ENCODE measurements around the gene TMEM17.

The TMEM17 gene

GRCh38 chr2:62511636-62512035 lies 5.6 kb upstream of the TMEM17 start:
- DNase-seq (ENCODE audit: low read depth in 2 of 2) = no peak

- no peak for DNase-seq (ENCODE audit: low read depth in 2 of 2)
Observed at GRCh38 chr2:62506421-62506750, 391 bp upstream of the TMEM17 start.

GRCh38 chr2:62505109-62505749 lies 766 bp downstream of the TMEM17 start:
- no peak for DNase-seq (ENCODE audit: low read depth in 2 of 2)

GRCh38 chr2:62504657-62505056 lies 1.3 kb downstream of the TMEM17 start:
- no peak for DNase-seq (ENCODE audit: low read depth in 2 of 2)

- no peak for DNase-seq (ENCODE audit: low read depth in 2 of 2)
Observed at GRCh38 chr2:62501794-62502500, 4.0 kb downstream of the TMEM17 start.

GRCh38 chr2:62501069-62501468 lies 4.9 kb downstream of the TMEM17 start:
- DNase-seq (ENCODE audit: low read depth in 2 of 2) = no peak

- no peak for DNase-seq (ENCODE audit: low read depth in 2 of 2)
Observed at GRCh38 chr2:62499430-62500060, 6.5 kb downstream of the TMEM17 start.

- DNase-seq (ENCODE audit: low read depth in 2 of 2) = no peak
Observed at GRCh38 chr2:62498739-62499138, 7.3 kb downstream of the TMEM17 start.

- no peak for DNase-seq (ENCODE audit: low read depth in 2 of 2)
Observed at GRCh38 chr2:62495761-62496160, 10.2 kb downstream of the TMEM17 start.

GRCh38 chr2:62492048-62492447 lies 13.9 kb downstream of the TMEM17 start:
- no peak for DNase-seq (ENCODE audit: low read depth in 2 of 2)

GRCh38 chr2:62489702-62490101 lies 16.3 kb downstream of the TMEM17 start:
- no peak for DNase-seq (ENCODE audit: low read depth in 2 of 2)

GRCh38 chr2:62489162-62489561 lies 16.8 kb downstream of the TMEM17 start:
- DNase-seq (ENCODE audit: low read depth in 2 of 2) = no peak

GRCh38 chr2:62486439-62486765 lies 19.6 kb downstream of the TMEM17 start:
- no peak for DNase-seq (ENCODE audit: low read depth in 2 of 2)

- no peak for DNase-seq (ENCODE audit: low read depth in 2 of 2)
Observed at GRCh38 chr2:62485761-62486438, 20.1 kb downstream of the TMEM17 start.

- no peak for DNase-seq (ENCODE audit: low read depth in 2 of 2)
Observed at GRCh38 chr2:62482558-62483352, 23.2 kb downstream of the TMEM17 start.

- no peak for DNase-seq (ENCODE audit: low read depth in 2 of 2)
Observed at GRCh38 chr2:62479917-62480316, 26.1 kb downstream of the TMEM17 start.

GRCh38 chr2:62478093-62478580 lies 27.9 kb downstream of the TMEM17 start:
- DNase-seq (ENCODE audit: low read depth in 2 of 2) = no peak

- DNase-seq (ENCODE audit: low read depth in 2 of 2) = no peak
Observed at GRCh38 chr2:62477573-62477972, 28.4 kb downstream of the TMEM17 start.

- DNase-seq (ENCODE audit: low read depth in 2 of 2) = no peak
Observed at GRCh38 chr2:62475172-62476011, 30.6 kb downstream of the TMEM17 start.

GRCh38 chr2:62474176-62474575 lies 31.8 kb downstream of the TMEM17 start:
- DNase-seq (ENCODE audit: low read depth in 2 of 2) = no peak

GRCh38 chr2:62473246-62473827 lies 32.7 kb downstream of the TMEM17 start:
- DNase-seq (ENCODE audit: low read depth in 2 of 2) = no peak

Measured in activated CD8-positive, alpha-beta memory T cell treated with anti-CD3 and anti-CD28 coated beads for 4 hours (primary cell).